GOT3 (cell line): Measurements from ENCODE around the gene NOTCH4.
A peak's percentile ranks its signal among the peaks of the same experiment; 100 is the strongest.
"Not testable (repeated sequence)": the region's sequence is repeated elsewhere in the genome, so short reads cannot be mapped to it uniquely, and the experiment has no call there.

Experiments
- DNase-seq: peaks from one replicate; lab custom pipeline; 2025; ENCODE audit warnings: mixed read lengths; lab: John Stamatoyannopoulos, UW

The NOTCH4 gene

GRCh38 chr6:32223258-32224235 lies at the start of gene NOTCH4:
Gene NOTCH4, minus strand, starts transcription at chr6:32224067. Its CDS starts 139 bp downstream, at chr6:32223928.
- no peak for DNase-seq

GRCh38 chr6:32271429-32271828 lies 47.6 kb upstream of the NOTCH4 start:
- no peak for DNase-seq

GRCh38 chr6:32268459-32268858 lies 44.6 kb upstream of the NOTCH4 start:
- DNase-seq = not testable (repeated sequence)

- DNase-seq = no peak
These were observed 43.2 kb upstream of the NOTCH4 start for GRCh38 chr6:32267035-32267434.

- DNase-seq = not testable (repeated sequence)
These were observed 33.4 kb upstream of the NOTCH4 start for GRCh38 chr6:32257262-32257661.

GRCh38 chr6:32255199-32256153 lies 31.6 kb upstream of the NOTCH4 start:
- peak; percentile 57 for DNase-seq

- DNase-seq = no peak
These were observed 30.9 kb upstream of the NOTCH4 start for GRCh38 chr6:32254761-32255198.

- no peak for DNase-seq
These were observed 28.6 kb upstream of the NOTCH4 start for GRCh38 chr6:32252331-32253009.

GRCh38 chr6:32249262-32249661 lies 25.4 kb upstream of the NOTCH4 start:
- no peak for DNase-seq

GRCh38 chr6:32247401-32247800 lies 23.5 kb upstream of the NOTCH4 start:
- DNase-seq = no peak

- peak; percentile 52 for DNase-seq
These were observed 21.1 kb upstream of the NOTCH4 start for GRCh38 chr6:32244946-32245398.

GRCh38 chr6:32244270-32244669 lies 20.4 kb upstream of the NOTCH4 start:
- no peak for DNase-seq

GRCh38 chr6:32242318-32242813 lies 18.5 kb upstream of the NOTCH4 start:
- not testable (repeated sequence) for DNase-seq

GRCh38 chr6:32240686-32241085 lies 16.8 kb upstream of the NOTCH4 start:
- DNase-seq = no peak

GRCh38 chr6:32239462-32239861 lies 15.6 kb upstream of the NOTCH4 start:
- DNase-seq = no peak

GRCh38 chr6:32234934-32235333 lies 11.1 kb upstream of the NOTCH4 start:
- DNase-seq = no peak

- DNase-seq = no peak
These were observed 2.6 kb upstream of the NOTCH4 start for GRCh38 chr6:32226434-32226833.

- DNase-seq = no peak
These were observed 829 bp upstream of the NOTCH4 start for GRCh38 chr6:32224696-32225095.

GRCh38 chr6:32222333-32223230 lies 1.3 kb downstream of the NOTCH4 start:
- DNase-seq = no peak

GRCh38 chr6:32220021-32220420 lies 3.8 kb downstream of the NOTCH4 start:
- no peak for DNase-seq
